Measurements from ENCODE around the gene PKHD1. TPM values are rescaled to one million over a fixed set of nuclear protein-coding genes. Genes with fewer than 3 reads are reported as not detected.
A peak's percentile ranks its signal among the peaks of the same experiment; 100 is the strongest.

Gene PKHD1
- total RNA-seq, 1 experiment from 2014 or later = 0.09 TPM

- no peaks in the 10 kb centered on the region for H3K79me1 ChIP-seq (ENCODE audit: insufficient read depth, low read depth, low read length, poor library complexity, severe bottlenecking)
- H3K18ac ChIP-seq (ENCODE audit: insufficient read length, low read depth, low read length) = peak overlapping the region; percentile 70
- no CpG with 5 or more reads among the region's 16 CpGs for WGBS (ENCODE audit: extremely low coverage, insufficient read length, low lambda C conversion rate)
- H3K36me3 Mint-ChIP-seq (ENCODE audit: insufficient read depth in 1 of 3, low read depth in 3 of 3) = peaks cover 6 to 31% (median 17%) of the 10 kb centered on the region in 3 experiments
- H3K27ac ChIP-seq (ENCODE audit: insufficient read length, low read depth, low read length) = no peak overlapping the region
- H3K9ac ChIP-seq (ENCODE audit: extremely low read depth, insufficient read length, low read length) = no peak overlapping the region
- H3K4me2 ChIP-seq (ENCODE audit: insufficient read depth, insufficient read length, low read length) = no peak overlapping the region
- H3K4me1 ChIP-seq (ENCODE audit: insufficient read depth, low read length) = no peaks in the 10 kb centered on the region; the same call in 1 of the 2 replicates
- no peaks in the 10 kb centered on the region for H3K27me3 ChIP-seq (ENCODE audit: insufficient read depth, low read length)
- no peak overlapping the region for H4K91ac ChIP-seq (ENCODE audit: insufficient read length, low read depth, low read length)
- H3T11ph ChIP-seq (ENCODE audit: low read length) = no peak overlapping the region
- no peak overlapping the region for H2BK120ac ChIP-seq (ENCODE audit: low read depth, low read length, poor library complexity, severe bottlenecking)
- no peaks in the 10 kb centered on the region for H3K23me2 ChIP-seq (ENCODE audit: insufficient read length, low read depth, low read length, poor library complexity, severe bottlenecking)
- peak; percentile 47 for DNase-seq
- H3K27ac Mint-ChIP-seq = peak overlapping the region in 1 of 3 experiments; percentile 56; a peak in 1 of 7 replicates
- peaks cover 22 to 24% of the 10 kb centered on the region in 2 experiments for H3K9me3 Mint-ChIP-seq
- no peak overlapping the region for H2BK15ac ChIP-seq (ENCODE audit: low read depth, low read length)
- H4K8ac ChIP-seq (replicated peaks; ENCODE audit: insufficient read length, low read depth, low read length) = no peak overlapping the region
- no peaks in the 10 kb centered on the region for H3K79me2 ChIP-seq (ENCODE audit: insufficient read depth, low read length)
- peaks cover 9% of the 10 kb centered on the region for H3K27me3 Mint-ChIP-seq (ENCODE audit: low read depth)
- peaks cover 15 to 20% of the 10 kb centered on the region in 2 experiments for H3K4me1 Mint-ChIP-seq
- TF ChIP-seq, protein P1, sequence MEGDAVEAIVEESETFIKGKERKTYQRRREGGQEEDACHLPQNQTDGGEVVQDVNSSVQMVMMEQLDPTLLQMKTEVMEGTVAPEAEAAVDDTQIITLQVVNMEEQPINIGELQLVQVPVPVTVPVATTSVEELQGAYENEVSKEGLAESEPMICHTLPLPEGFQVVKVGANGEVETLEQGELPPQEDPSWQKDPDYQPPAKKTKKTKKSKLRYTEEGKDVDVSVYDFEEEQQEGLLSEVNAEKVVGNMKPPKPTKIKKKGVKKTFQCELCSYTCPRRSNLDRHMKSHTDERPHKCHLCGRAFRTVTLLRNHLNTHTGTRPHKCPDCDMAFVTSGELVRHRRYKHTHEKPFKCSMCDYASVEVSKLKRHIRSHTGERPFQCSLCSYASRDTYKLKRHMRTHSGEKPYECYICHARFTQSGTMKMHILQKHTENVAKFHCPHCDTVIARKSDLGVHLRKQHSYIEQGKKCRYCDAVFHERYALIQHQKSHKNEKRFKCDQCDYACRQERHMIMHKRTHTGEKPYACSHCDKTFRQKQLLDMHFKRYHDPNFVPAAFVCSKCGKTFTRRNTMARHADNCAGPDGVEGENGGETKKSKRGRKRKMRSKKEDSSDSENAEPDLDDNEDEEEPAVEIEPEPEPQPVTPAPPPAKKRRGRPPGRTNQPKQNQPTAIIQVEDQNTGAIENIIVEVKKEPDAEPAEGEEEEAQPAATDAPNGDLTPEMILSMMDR (conservative IDR thresholded peaks at IDR 0.05) = no peak
- H3K56ac ChIP-seq (ENCODE audit: insufficient read length, low read depth, low read length) = no peak overlapping the region
- no peak overlapping the region for H2BK12ac ChIP-seq (ENCODE audit: insufficient read length, low read depth, low read length)
- peak overlapping the region; percentile 73; the same call in 1 of the 2 replicates for H3K14ac ChIP-seq (ENCODE audit: insufficient read depth, low read length)
- H2BK20ac ChIP-seq (ENCODE audit: low read depth, low read length, poor library complexity, severe bottlenecking) = no peak overlapping the region
- no peak overlapping the region for H4K5ac ChIP-seq (ENCODE audit: insufficient read length, low read depth, low read length)
- H3K4ac ChIP-seq (ENCODE audit: low read depth, low read length) = no peak overlapping the region
- no peak overlapping the region for H2AK5ac ChIP-seq (ENCODE audit: insufficient read length, low read length)
- H2BK5ac ChIP-seq (ENCODE audit: insufficient read length, low read length) = no peak overlapping the region
- H2AFZ ChIP-seq (ENCODE audit: low read length) = no peak overlapping the region
- H3K23ac ChIP-seq (ENCODE audit: insufficient read length, low read depth, low read length) = no peak overlapping the region
- no peaks in the 10 kb centered on the region for H4K20me1 ChIP-seq (ENCODE audit: control insufficient read depth, insufficient read depth, insufficient read length)
- H3K9me3 ChIP-seq (ENCODE audit: control insufficient read depth, low read depth, low read length) = no peaks in the 10 kb centered on the region
- peak overlapping the region in 1 of 2 experiments; percentile 28; a peak in 2 of 5 replicates for H3K4me3 Mint-ChIP-seq
Measured at GRCh38 chr6:51854876-51855275, 232.5 kb downstream of the PKHD1 start.
